OCI-LY1 (cell line): ENCODE data around the gene TMEM175.

Experiments used
- H2AFZ ChIP-seq: fragments of 200-600 bp; sonication (generic), shearing (Covaris generic); 2 replicates; pipeline ENCODE4 v1.6.0; 2014; ENCODE audit warnings: antibody characterized with exemption, mild to moderate bottlenecking, low read length
- H3F3A ChIP-seq: fragments of 200-600 bp; sonication (generic), shearing (Covaris generic); 2 replicates; pipeline ENCODE4 v1.6.0; 2014; ENCODE audit warnings: mild to moderate bottlenecking, antibody characterized with exemption, low read length, moderate library complexity; ENCODE audit not compliant: insufficient read depth
- H3K27ac ChIP-seq: fragments of 200-600 bp; sonication (generic); 2 replicates; pipeline ENCODE4 v1.5.1; 2014; ENCODE audit warnings: low read length, mixed run types, mild to moderate bottlenecking, low read depth; ENCODE audit not compliant: poor library complexity, severe bottlenecking
- H3K27me3 ChIP-seq: fragments of 200-600 bp; sonication (generic); 2 replicates; pipeline ENCODE4 v1.6.0; 2014; ENCODE audit warnings: antibody characterized with exemption, mild to moderate bottlenecking, low read length, moderate library complexity; ENCODE audit not compliant: insufficient read depth
- H3K36me3 ChIP-seq: fragments of 200-600 bp; sonication (generic); 2 replicates; pipeline ENCODE4 v1.6.1; 2014; ENCODE audit warnings: mild to moderate bottlenecking, antibody characterized with exemption, low read length, moderate library complexity, mixed read lengths; ENCODE audit not compliant: insufficient read depth
- H3K4me1 ChIP-seq: fragments of 200-600 bp; sonication (generic); 2 replicates; pipeline ENCODE4 v1.5.1; 2014; ENCODE audit warnings: mild to moderate bottlenecking, low read length, moderate library complexity; ENCODE audit not compliant: insufficient read depth, severe bottlenecking
- H3K4me2 ChIP-seq: fragments of 200-600 bp; sonication (generic), shearing (Covaris generic); 2 replicates; pipeline ENCODE4 v1.6.1; 2014; ENCODE audit warnings: low read length
- H3K4me3 ChIP-seq: fragments of 200-600 bp; sonication (generic); 2 replicates; pipeline ENCODE4 v1.5.1; 2014; ENCODE audit warnings: low read length, low read depth, mild to moderate bottlenecking, mixed read lengths; ENCODE audit not compliant: poor library complexity, severe bottlenecking
- H3K79me2 ChIP-seq: fragments of 200-600 bp; shearing (Covaris generic); 2 replicates; pipeline ENCODE4 v1.6.1; 2016; ENCODE audit warnings: mixed run types, low read length, mixed read lengths; ENCODE audit not compliant: insufficient read depth
- H3K9ac ChIP-seq: fragments of 200-600 bp; sonication (generic), shearing (Covaris generic); 2 replicates; pipeline ENCODE4 v1.6.1; 2014; ENCODE audit warnings: mild to moderate bottlenecking, low read length, mixed read lengths
- H3K9me2 ChIP-seq: fragments of 200-600 bp; sonication (generic), shearing (Covaris generic); 2 replicates; pipeline ENCODE4 v1.6.1; 2014; ENCODE audit warnings: low read depth, mild to moderate bottlenecking, low read length, mixed read lengths
- H3K9me3 ChIP-seq: fragments of 200-600 bp; shearing (Covaris generic); 2 replicates; pipeline ENCODE4 v1.6.1; 2014; ENCODE audit warnings: low read length, mixed read lengths
- H4K20me1 ChIP-seq: fragments of 200-600 bp; sonication (generic), shearing (Covaris generic); 2 replicates; pipeline ENCODE4 v1.6.0; 2016; ENCODE audit warnings: mild to moderate bottlenecking, low read length; ENCODE audit not compliant: insufficient read depth
- CTCF ChIP-seq: fragments of 200-600 bp; sonication (generic), shearing (Covaris generic); IDR thresholded peaks from 2 replicates; pipeline ENCODE4 v1.5.1; 2017; ENCODE audit warnings: mild to moderate bottlenecking, antibody characterized with exemption, low read length, moderate library complexity, mixed read lengths
- EZH2 ChIP-seq: fragments of 200-600 bp; sonication (generic), shearing (Covaris generic); IDR thresholded peaks from 2 replicates; pipeline ENCODE4 v1.8.0; 2017; ENCODE audit warnings: borderline replicate concordance, mixed run types, mild to moderate bottlenecking, antibody characterized with exemption, low read length, moderate library complexity, mixed read lengths

Gene TMEM175

GRCh38 chr4:892780-893179, 39.5 kb upstream of the TMEM175 start:
- no peak for TF ChIP-seq CTCF
- TF ChIP-seq EZH2: no peak
- Histone ChIP-seq H3K27me3 (no peaks in the 10 kb centered on the region), H3K79me2 (no peaks in the 10 kb centered on the region), H3K4me3 (no peak overlapping the region), H3K9me3 (no peaks in the 10 kb centered on the region), H3K9me2 (no peaks in the 10 kb centered on the region), H3K36me3 (no peaks in the 10 kb centered on the region), H4K20me1 (no peaks in the 10 kb centered on the region), H3K4me1 (no peaks in the 10 kb centered on the region), H3K9ac (no peak overlapping the region), H3F3A (no peaks in the 10 kb centered on the region), H2AFZ (no peak overlapping the region), H3K4me2 (no peak overlapping the region), H3K27ac (no peak overlapping the region)

DNA sequence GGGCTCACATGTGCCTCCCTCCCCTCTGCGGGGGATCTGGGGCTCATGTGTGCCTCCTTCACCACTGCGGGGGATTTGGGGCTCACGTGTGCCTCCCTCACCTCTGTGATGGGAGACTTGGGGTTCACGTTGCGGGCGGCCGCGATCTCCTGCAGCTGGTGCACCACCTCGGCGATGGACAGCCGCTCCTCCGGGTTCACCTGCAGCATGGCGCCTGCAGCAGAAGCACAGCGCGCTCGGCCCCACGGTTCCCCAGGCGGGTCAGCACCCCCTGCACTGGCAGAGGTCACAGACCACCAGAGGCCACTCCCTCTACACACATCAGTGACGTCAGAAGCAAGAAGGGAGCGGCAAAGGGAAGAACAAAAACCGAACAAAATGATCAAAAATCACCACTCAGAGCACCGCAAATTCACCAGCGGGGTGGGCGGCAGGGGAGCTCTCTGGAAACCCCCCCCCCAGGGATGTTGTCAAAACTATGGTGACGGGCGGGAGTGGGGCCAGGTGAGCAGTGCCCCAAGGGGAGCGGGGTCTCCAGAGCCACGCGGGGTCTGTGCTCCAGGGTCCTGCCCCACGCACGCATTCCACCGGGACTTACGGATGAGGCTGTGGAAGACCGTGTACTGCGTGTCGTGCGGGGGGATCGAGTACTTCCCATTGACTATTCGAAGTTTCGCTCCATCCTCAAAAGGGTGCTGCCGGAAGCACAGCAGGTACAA, 38.8 kb upstream of the TMEM175 start:
- no peaks in the 10 kb centered on the region for H3K4me1 ChIP-seq
- H3K4me2 ChIP-seq: no peak overlapping the region
- no peak overlapping the region for H3K4me3 ChIP-seq
- TF ChIP-seq EZH2: no peak
- no peak for TF ChIP-seq CTCF
- H4K20me1 ChIP-seq: no peaks in the 10 kb centered on the region
- H3K9ac ChIP-seq: no peak overlapping the region
- H3K27ac ChIP-seq: no peak overlapping the region
- H3K36me3 ChIP-seq: no peaks in the 10 kb centered on the region
- H3K79me2 ChIP-seq: no peaks in the 10 kb centered on the region
- no peaks in the 10 kb centered on the region for H3K9me3 ChIP-seq
- no peaks in the 10 kb centered on the region for H3F3A ChIP-seq
- H3K9me2 ChIP-seq: no peaks in the 10 kb centered on the region
- H3K27me3 ChIP-seq: no peaks in the 10 kb centered on the region
- H2AFZ ChIP-seq: no peak overlapping the region

DNA sequence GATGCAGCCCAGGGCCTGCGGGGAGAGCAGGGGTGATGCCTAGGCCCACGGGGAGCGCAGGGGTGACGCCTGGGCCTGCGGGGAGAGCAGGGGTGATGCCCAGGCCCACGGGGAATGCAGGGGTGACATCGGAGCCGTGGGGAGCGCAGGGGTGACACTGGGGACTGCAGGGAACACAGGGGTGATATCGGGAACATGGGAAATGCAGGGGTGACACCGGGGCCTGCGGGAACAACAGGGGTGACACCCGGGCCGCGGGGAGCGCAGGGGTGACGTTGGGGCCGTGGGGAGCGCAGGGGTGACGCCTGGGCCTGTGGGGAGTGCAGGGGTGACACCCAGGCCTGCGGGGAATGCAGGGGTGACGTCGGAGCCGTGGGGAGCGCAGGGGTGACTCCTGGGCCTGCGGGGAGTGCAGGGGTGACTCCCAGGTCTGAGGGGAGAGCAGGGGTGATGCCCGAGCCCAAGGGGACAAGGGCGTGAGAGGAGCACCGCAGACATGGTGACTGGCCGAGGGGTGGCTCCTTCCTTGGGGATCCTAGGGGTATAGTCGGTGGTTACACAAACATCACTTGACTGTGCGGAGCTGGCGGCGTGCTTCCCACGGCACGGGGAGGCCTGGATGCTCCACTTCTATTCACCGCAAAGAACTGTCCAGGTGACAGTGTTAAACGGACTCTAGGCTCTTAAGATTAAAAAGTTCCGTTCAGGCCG, 38.1 kb upstream of the TMEM175 start:
- Histone ChIP-seq H3K4me1 (no peaks in the 10 kb centered on the region), H3K27me3 (no peaks in the 10 kb centered on the region), H3K9me3 (no peaks in the 10 kb centered on the region), H3K79me2 (no peaks in the 10 kb centered on the region), H3K9ac (no peak overlapping the region), H3K9me2 (no peaks in the 10 kb centered on the region), H3K36me3 (no peaks in the 10 kb centered on the region), H3K4me2 (no peak overlapping the region), H2AFZ (no peak overlapping the region), H3K4me3 (no peak overlapping the region), H3K27ac (no peak overlapping the region), H4K20me1 (no peaks in the 10 kb centered on the region), H3F3A (no peaks in the 10 kb centered on the region)
- TF ChIP-seq EZH2 (no peak), CTCF (no peak)
